CD1c-positive myeloid dendritic cell (primary cell): ENCODE results near the gene CFAP53.
"Not testable (repeated sequence)": the region's sequence is repeated elsewhere in the genome, so short reads cannot be mapped to it uniquely, and the experiment has no call there.

Experiments
- DNase-seq: peaks from one replicate; pipeline ENCODE4 v3.0.0-alpha.2; 2016; ENCODE audit errors: extremely low spot score

The CFAP53 gene

GRCh38 chr18:50288348-50289107 is 22.2 kb upstream of the CFAP53 start:
- DNase-seq, result not testable (repeated sequence)

GRCh38 chr18:50287441-50288347 is 21.4 kb upstream of the CFAP53 start, which contains the start of gene CXXC1:
CXXC1 (minus strand) TSS chr18:50287692; CDS start chr18:50287589, 103 bp downstream.
- DNase-seq, result peak; percentile 99

- DNase-seq, result no peak
Measured at GRCh38 chr18:50287028-50287440, 20.7 kb upstream of the CFAP53 start.

- DNase-seq, result no peak
Measured at GRCh38 chr18:50286391-50287027, 20.2 kb upstream of the CFAP53 start.

- DNase-seq, result no peak
Measured at GRCh38 chr18:50285631-50286321, 19.5 kb upstream of the CFAP53 start.

GRCh38 chr18:50285071-50285470 is 18.8 kb upstream of the CFAP53 start:
- no peak for DNase-seq

GRCh38 chr18:50284255-50284885 is 18.1 kb upstream of the CFAP53 start:
- peak; percentile 34 for DNase-seq

GRCh38 chr18:50283469-50284209 is 17.3 kb upstream of the CFAP53 start:
- DNase-seq, result no peak

GRCh38 chr18:50282521-50283335 is 16.4 kb upstream of the CFAP53 start:
- no peak for DNase-seq

GRCh38 chr18:50281972-50282520 is 15.8 kb upstream of the CFAP53 start:
- no peak for DNase-seq

GRCh38 chr18:50281295-50281971 is 15.1 kb upstream of the CFAP53 start, which contains the start of gene MBD1:
MBD1 (minus strand) TSS chr18:50281523; CDS start chr18:50279992, 1,531 bp downstream.
- DNase-seq, result peak; percentile 98

GRCh38 chr18:50280707-50281294 is 14.5 kb upstream of the CFAP53 start:
- no peak for DNase-seq

GRCh38 chr18:50279752-50280151 is 13.5 kb upstream of the CFAP53 start:
- DNase-seq, result no peak

GRCh38 chr18:50277942-50278341 is 11.6 kb upstream of the CFAP53 start:
- no peak for DNase-seq

GRCh38 chr18:50276452-50276851 is 10.2 kb upstream of the CFAP53 start:
- no peak for DNase-seq

GRCh38 chr18:50275503-50276036 is 9.3 kb upstream of the CFAP53 start:
- DNase-seq, result no peak

- no peak for DNase-seq
Measured at GRCh38 chr18:50274941-50275340, 8.6 kb upstream of the CFAP53 start.

GRCh38 chr18:50274044-50274442 is 7.7 kb upstream of the CFAP53 start:
- DNase-seq, result no peak
